Retinal pigment epithelial cell (primary cell): Measurements from ENCODE around the gene SRPX.

Experiments
- DNase-seq: peaks from one replicate; pipeline ENCODE4 v3.0.0-alpha.2; 2010; ENCODE audit warnings: low read depth
- H3K4me3 ChIP-seq: 2 replicates; pipeline ENCODE4 v1.5.1; 2011; ENCODE audit warnings: mild to moderate bottlenecking, low read length, control low read depth, moderate library complexity
- TF ChIP-seq, protein P1 (sequence below): conservative IDR thresholded peaks from 2 replicates; pipeline ENCODE4 v1.5.1; 2011; ENCODE audit warnings: low read depth, low read length, control low read depth, inconsistent platforms

Gene SRPX

DNA sequence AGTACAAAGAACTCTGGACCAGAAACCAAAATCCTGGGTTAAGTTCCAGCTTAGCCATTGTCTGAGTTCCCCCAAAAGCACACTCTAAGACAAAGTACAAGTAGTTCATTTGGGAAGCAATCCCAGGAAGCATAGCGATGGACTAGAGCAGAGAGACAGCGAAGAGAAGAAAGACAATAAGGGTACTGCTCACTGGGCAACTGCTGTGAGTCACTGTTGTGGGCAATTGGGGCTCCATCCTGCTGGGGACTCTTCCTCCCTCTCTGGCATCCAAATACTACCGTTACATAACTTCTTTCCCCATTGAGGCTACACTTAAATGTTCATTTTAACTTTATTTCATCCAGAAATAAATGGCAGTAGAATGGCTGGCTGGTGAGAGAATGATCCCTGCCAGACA, 14.1 kb downstream of the SRPX start:
- TF ChIP-seq, protein P1, sequence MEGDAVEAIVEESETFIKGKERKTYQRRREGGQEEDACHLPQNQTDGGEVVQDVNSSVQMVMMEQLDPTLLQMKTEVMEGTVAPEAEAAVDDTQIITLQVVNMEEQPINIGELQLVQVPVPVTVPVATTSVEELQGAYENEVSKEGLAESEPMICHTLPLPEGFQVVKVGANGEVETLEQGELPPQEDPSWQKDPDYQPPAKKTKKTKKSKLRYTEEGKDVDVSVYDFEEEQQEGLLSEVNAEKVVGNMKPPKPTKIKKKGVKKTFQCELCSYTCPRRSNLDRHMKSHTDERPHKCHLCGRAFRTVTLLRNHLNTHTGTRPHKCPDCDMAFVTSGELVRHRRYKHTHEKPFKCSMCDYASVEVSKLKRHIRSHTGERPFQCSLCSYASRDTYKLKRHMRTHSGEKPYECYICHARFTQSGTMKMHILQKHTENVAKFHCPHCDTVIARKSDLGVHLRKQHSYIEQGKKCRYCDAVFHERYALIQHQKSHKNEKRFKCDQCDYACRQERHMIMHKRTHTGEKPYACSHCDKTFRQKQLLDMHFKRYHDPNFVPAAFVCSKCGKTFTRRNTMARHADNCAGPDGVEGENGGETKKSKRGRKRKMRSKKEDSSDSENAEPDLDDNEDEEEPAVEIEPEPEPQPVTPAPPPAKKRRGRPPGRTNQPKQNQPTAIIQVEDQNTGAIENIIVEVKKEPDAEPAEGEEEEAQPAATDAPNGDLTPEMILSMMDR, result no peak
- no peak for DNase-seq
- H3K4me3 ChIP-seq, result no peak overlapping the region

DNA sequence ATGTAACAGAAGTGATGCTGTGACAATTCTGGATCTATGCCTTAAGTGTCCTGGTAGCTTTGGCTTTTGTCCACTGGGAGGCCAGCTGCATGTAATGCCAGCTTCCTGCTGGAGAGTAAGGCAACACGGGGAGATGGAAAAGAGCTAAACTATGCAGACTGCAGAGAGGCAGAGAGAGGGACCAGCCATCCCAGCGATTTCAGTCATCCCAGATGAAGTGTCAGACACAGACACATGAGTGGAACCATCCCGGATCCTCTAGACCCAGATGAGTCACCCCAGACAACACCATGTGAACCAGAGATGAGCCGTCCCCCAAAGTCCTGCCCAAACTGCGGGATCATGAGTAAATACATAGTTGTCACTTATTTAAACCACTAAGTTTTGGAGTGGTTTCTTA, 14.6 kb downstream of the SRPX start:
- TF ChIP-seq, protein P1, result no peak
- H3K4me3 ChIP-seq, result no peak overlapping the region
- no peak for DNase-seq

DNA sequence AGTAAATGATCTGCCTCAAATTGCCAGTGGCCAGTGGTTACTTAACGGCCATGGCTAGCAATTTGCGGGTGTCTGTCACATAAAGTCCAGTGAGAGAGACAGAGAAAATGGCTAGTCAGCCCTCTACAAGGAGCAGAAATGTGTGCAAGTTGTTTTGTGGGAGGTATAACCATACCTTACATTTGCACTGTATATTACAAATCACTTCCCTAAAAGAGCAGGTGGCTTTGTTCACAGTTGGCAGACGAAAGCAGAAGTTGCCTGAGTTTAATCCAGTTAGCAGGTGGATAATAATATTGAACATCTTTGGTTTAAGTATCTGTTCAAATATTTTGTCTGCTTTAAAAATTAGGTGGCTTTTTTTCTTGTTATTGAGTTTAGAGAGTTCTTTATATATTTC, 15.6 kb downstream of the SRPX start:
- DNase-seq, result no peak
- H3K4me3 ChIP-seq, result no peak overlapping the region
- TF ChIP-seq, protein P1, result no peak

DNA sequence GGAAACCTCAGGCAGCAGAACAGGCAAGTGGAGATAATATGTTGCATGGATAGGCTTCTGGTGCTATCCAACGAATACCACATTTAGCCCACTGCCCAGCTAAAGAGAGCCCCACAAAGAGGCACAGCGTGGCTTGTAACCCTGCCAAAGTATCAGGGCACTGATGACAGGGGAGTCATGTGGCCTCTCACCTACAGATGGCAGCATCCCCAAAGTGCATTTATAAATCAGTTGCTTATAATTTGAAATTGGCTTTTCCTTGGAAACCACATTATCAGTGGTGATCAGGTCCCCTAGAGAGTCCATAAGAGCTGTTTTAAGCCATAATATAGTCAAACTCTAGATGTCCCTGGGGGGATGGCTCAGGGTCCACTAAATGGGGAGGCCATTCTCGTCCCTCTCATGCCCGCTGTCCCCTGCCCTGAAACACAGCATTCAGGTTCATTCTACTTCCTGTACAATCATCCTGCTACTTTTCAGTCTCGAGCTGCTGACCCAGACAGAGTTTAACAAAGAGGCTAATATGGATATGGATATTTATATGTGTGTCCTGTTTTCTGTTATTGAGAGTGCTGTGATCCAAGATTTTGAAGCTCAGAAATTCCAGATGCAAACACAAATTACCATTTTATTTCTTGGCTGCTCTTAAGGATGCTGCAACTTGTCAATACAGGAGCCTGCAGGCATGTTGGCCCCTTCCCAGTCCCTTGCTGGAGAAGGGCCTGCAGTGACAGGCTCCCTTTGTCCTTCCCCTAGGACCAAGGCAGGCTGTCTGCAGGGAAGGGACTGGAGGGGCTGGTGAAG, 28.5 kb downstream of the SRPX start:
- no peak for DNase-seq
- no peak overlapping the region for H3K4me3 ChIP-seq
- TF ChIP-seq, protein P1, result peak; percentile 63

DNA sequence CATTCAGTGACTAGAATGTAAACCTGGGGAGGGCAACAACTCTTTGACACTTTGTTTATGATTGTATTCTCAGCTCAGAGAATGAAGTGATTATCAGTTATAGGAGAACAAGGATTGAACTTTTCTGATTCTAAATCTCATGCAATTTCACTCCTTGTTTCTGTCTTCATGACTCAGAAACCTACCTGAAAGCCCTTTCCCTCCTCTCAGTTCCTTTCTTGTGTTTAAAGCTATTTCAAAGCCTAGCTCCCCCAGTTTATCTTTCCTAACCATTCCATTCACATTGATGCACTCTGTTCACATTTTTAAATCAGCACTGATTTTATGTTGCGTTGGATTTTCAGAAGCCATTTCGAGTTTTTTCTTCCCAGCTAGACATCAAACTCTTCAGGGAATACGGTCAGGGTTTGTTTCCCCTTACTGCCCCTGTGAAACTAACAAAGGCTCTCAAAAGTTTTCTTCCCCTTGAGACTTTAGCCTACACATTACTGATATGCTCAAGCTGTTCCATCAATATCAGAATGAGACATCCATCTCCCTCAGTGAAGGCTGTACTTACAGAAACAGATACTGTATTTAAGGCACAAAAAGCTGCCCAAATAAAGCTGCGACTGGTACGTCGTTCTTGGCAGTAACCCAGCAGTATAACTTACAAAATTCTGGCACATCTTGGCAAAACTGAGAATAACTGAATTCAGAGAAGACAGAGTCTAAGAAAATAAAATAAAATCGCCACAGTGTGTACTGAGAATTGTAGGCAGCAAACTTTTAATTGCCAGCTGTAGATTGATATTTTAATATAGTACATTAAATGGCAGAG, 31.0 kb downstream of the SRPX start:
- H3K4me3 ChIP-seq, result no peak overlapping the region
- TF ChIP-seq, protein P1, result no peak
- DNase-seq, result no peak

DNA sequence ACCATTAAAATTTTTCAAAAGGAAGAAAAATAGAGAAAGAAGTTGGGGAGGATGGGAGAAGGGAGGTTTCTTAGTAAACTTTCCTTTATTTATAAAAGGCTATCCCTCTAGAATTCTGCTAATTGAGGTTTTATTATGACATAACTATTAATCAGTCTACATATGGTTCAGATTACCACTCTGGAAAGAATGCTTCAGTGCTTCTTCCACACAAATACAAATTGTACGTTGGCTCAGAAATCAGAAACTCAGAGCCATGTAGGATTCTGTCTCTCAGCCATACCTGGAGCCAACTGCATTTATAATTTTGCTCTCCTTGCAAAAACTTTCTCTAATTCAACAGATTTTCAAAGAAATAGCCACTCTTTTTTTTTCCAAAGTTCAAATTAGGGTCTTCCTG, 37.1 kb downstream of the SRPX start:
- H3K4me3 ChIP-seq, result no peak overlapping the region
- TF ChIP-seq, protein P1, result no peak
- no peak for DNase-seq
